Measurements from ENCODE around the gene ZBTB16.

- TF ChIP-seq, protein P1, sequence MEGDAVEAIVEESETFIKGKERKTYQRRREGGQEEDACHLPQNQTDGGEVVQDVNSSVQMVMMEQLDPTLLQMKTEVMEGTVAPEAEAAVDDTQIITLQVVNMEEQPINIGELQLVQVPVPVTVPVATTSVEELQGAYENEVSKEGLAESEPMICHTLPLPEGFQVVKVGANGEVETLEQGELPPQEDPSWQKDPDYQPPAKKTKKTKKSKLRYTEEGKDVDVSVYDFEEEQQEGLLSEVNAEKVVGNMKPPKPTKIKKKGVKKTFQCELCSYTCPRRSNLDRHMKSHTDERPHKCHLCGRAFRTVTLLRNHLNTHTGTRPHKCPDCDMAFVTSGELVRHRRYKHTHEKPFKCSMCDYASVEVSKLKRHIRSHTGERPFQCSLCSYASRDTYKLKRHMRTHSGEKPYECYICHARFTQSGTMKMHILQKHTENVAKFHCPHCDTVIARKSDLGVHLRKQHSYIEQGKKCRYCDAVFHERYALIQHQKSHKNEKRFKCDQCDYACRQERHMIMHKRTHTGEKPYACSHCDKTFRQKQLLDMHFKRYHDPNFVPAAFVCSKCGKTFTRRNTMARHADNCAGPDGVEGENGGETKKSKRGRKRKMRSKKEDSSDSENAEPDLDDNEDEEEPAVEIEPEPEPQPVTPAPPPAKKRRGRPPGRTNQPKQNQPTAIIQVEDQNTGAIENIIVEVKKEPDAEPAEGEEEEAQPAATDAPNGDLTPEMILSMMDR (IDR thresholded peaks at IDR 0.05), result no peak
- TF ChIP-seq REST (IDR thresholded peaks at IDR 0.05; ENCODE audit: insufficient read depth in 1 of 2, low read depth in 2 of 2, low read length in 1 of 2), result no peak
- no peak for TF ChIP-seq POLR2AphosphoS5 (IDR thresholded peaks at IDR 0.05; ENCODE audit: low read depth, low read length)
- no peak for TF ChIP-seq SIN3A (IDR thresholded peaks at IDR 0.05; ENCODE audit: borderline replicate concordance, insufficient read depth, low read depth, low read length)
These were observed 92.7 kb downstream of the ZBTB16 start for GRCh38 chr11:114152162-114152561.

Measured in Panc1 (cell line).